Natural killer cell (primary cell): ENCODE results near the gene TCEANC2. TPM values are rescaled to one million over a fixed set of nuclear protein-coding genes. Genes with fewer than 3 reads are reported as not detected.

ENCODE experiments used
- ATAC-seq, 3 donors: fragments of 150-1000 bp in 2 of 3; fragments of 200-7000 bp in 1 of 3; cut with Tn5 transposase; 1 replicate in 1 of 3; 2 replicates in 2 of 3; pipeline ENCODE4 v1.10.0; 2021; ENCODE audit warnings: mild to moderate bottlenecking in 2 of 3, moderate library complexity in 2 of 3
- DNase-seq, 2 donors: peaks; one replicate each; pipeline versions ENCODE4 v3.0.0 to v3.0.0-alpha.2; 2013 to 2021; ENCODE audit warnings: mixed read lengths in 1 of 2
- H3K27ac ChIP-seq: one replicate; pipeline ENCODE4 v1.5.1; 2013; ENCODE audit warnings: mild to moderate bottlenecking, low read length
- H3K27me3 ChIP-seq: one replicate; pipeline ENCODE4 v1.6.1; 2013; ENCODE audit warnings: low read length; ENCODE audit not compliant: control insufficient read depth, insufficient read depth
- H3K36me3 ChIP-seq: one replicate; pipeline ENCODE4 v1.6.1; 2013; ENCODE audit warnings: low read length; ENCODE audit not compliant: control insufficient read depth, insufficient read depth
- H3K4me1 ChIP-seq: one replicate; pipeline ENCODE4 v1.6.1; 2013; ENCODE audit warnings: low read length; ENCODE audit not compliant: control insufficient read depth, insufficient read depth
- H3K4me3 ChIP-seq: one replicate; pipeline ENCODE4 v1.5.1; 2013; ENCODE audit warnings: low read length
- H3K9me3 ChIP-seq: one replicate; pipeline ENCODE4 v1.6.1; 2013; ENCODE audit warnings: low read length; ENCODE audit not compliant: control insufficient read depth, insufficient read depth
- H3K27ac Mint-ChIP-seq, 2 donors: one replicate each; pipeline ENCODE4 v1.8.0; 2022; ENCODE audit warnings: mild to moderate bottlenecking in 2 of 2, mixed read lengths in 2 of 2, moderate library complexity in 1 of 2
- H3K27me3 Mint-ChIP-seq, 2 donors: one replicate each; pipeline ENCODE4 v1.8.0; 2022; ENCODE audit warnings: low read depth in 2 of 2, mixed read lengths in 2 of 2
- H3K36me3 Mint-ChIP-seq: one replicate; pipeline ENCODE4 v1.8.0; 2022; ENCODE audit warnings: mixed read lengths
- H3K4me1 Mint-ChIP-seq, 2 donors: one replicate each; pipeline ENCODE4 v1.8.0; 2022; ENCODE audit warnings: mixed read lengths in 2 of 2
- H3K4me3 Mint-ChIP-seq: one replicate; pipeline ENCODE4 v1.8.0; 2022; ENCODE audit warnings: mild to moderate bottlenecking, moderate library complexity, mixed read lengths
- H3K9me3 Mint-ChIP-seq, 2 donors: one replicate each; pipeline ENCODE4 v1.8.0; 2022; ENCODE audit warnings: mixed read lengths in 2 of 2
- WGBS: methylation state at CpG from one replicate; pipeline ENCODE4 v1.1.7; 2013; ENCODE audit warnings: missing lambda C conversion rate; ENCODE audit not compliant: insufficient coverage; 5-methylcytosine and 5-hydroxymethylcytosine counted together
- intact Hi-C: fragments of 100-400 bp; cut with micrococcal nuclease; formaldehyde crosslinking; loops from one replicate; pipeline ENCODE4 v1.14.2; 2022
- total RNA-seq, 4 donors: library from RNA; stranded (reverse); fragments of 120-200 nt in 1 of 4; gene quantifications; one replicate each; pipeline versions ENCODE4 v1.2.3 to v1.2.4, GENCODE V29; 2013 to 2022
- TF ChIP-seq, protein P1 (sequence below): fragments of 200-600 bp; IDR thresholded peaks from one replicate; pipeline ENCODE4 v1.8.0; 2022; ENCODE audit warnings: antibody characterized with exemption

TCEANC2 gene
- total RNA-seq, 3 donors from 2014 or later (not counting 1 experiment from before 2014, with no cell fraction given) = 5.1 to 9.5 (median 7.3) TPM

DNA sequence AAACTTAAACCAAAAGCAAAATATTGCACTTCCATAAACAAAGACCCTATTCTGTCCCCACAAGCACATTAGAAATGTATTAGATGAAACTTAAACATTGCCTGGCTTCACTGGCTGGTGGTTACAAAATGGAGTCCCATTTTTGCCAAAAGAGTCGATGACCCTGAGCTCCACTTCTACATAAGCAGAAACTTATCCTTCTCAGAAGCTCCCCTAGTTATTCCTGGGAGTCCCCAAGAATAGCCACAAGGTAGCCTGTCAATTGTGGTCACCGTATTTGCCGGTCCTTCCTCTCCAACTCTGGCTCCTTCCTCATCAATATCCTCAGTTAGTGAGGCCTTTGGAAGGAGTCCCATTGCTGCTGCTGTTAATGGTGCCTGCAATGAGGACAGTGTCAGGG lies 62.1 kb downstream of the TCEANC2 start:
- ATAC-seq (no peak), DNase-seq (no peak)
- no peaks in the 10 kb centered on the region for H3K9me3 Mint-ChIP-seq
- no peaks in the 10 kb centered on the region for H3K9me3 ChIP-seq
- no peaks in the 10 kb centered on the region for H3K27me3 ChIP-seq
- H3K36me3 Mint-ChIP-seq = no peaks in the 10 kb centered on the region
- WGBS = 88% methylated on average over 3 of the region's 3 CpGs
- peaks cover 0 to 5% of the 10 kb centered on the region in 2 donors for H3K4me1 Mint-ChIP-seq
- TF ChIP-seq, protein P1, sequence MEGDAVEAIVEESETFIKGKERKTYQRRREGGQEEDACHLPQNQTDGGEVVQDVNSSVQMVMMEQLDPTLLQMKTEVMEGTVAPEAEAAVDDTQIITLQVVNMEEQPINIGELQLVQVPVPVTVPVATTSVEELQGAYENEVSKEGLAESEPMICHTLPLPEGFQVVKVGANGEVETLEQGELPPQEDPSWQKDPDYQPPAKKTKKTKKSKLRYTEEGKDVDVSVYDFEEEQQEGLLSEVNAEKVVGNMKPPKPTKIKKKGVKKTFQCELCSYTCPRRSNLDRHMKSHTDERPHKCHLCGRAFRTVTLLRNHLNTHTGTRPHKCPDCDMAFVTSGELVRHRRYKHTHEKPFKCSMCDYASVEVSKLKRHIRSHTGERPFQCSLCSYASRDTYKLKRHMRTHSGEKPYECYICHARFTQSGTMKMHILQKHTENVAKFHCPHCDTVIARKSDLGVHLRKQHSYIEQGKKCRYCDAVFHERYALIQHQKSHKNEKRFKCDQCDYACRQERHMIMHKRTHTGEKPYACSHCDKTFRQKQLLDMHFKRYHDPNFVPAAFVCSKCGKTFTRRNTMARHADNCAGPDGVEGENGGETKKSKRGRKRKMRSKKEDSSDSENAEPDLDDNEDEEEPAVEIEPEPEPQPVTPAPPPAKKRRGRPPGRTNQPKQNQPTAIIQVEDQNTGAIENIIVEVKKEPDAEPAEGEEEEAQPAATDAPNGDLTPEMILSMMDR = no peak
- no peak overlapping the region for H3K4me3 ChIP-seq
- no peaks in the 10 kb centered on the region for H3K4me1 ChIP-seq
- H3K36me3 ChIP-seq = no peaks in the 10 kb centered on the region
- no peak overlapping the region for H3K4me3 Mint-ChIP-seq
- no peak overlapping the region for H3K27ac Mint-ChIP-seq
- intact Hi-C loops = no loop called here
- H3K27me3 Mint-ChIP-seq = no peaks in the 10 kb centered on the region
- no peak overlapping the region for H3K27ac ChIP-seq

DNA sequence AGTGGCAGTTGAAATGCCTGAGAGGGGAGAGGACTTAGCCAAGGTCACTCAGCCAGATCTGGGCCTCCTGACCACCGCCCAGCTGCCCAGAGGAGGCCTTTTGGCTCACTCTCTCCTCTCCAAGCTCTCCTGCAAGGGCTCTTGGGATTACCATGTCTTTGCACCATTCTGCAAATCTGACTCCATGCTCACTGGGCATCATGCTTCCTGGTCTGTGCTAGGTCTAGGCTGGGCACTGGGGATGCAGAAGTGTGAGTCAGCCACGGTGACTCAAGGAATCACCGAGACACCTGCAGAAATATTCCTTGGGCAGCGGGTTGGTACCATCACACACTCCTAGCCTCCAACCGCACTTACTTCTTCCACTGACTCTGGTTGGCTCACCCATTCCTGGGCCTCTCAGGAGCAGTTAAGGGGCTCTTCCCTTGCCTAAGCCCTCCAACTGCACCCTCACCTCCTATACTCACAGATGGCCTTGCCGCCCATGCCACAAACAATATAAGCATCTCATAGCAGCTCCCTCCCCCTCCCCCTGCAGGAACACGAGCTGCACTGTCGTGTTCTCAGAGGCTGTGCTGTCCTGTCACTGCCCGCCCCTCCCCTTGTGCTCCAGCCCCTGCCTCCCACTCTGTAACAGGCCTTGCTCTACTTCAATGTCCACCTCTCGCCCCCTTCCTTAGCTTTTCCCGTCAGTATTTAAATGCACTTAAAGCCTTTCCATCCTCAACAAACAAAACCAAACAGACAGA lies 64.6 kb downstream of the TCEANC2 start:
- H3K36me3 Mint-ChIP-seq = no peaks in the 10 kb centered on the region
- WGBS = 88% methylated on average over 11 of the region's 11 CpGs
- Histone ChIP-seq H3K27ac (no peak overlapping the region), H3K9me3 (no peaks in the 10 kb centered on the region), H3K4me3 (no peak overlapping the region), H3K4me1 (peaks cover 9% of the 10 kb centered on the region), H3K27me3 (no peaks in the 10 kb centered on the region), H3K36me3 (no peaks in the 10 kb centered on the region)
- TF ChIP-seq, protein P1 = no peak
- peaks cover 7 to 11% of the 10 kb centered on the region in 2 donors for H3K4me1 Mint-ChIP-seq
- no peak overlapping the region for H3K4me3 Mint-ChIP-seq
- no peak for DNase-seq
- H3K27ac Mint-ChIP-seq = no peak overlapping the region
- no peaks in the 10 kb centered on the region for H3K9me3 Mint-ChIP-seq
- peaks cover 0 to 4% of the 10 kb centered on the region in 2 donors for H3K27me3 Mint-ChIP-seq
- intact Hi-C loops = no loop called here
- no peak for ATAC-seq

DNA sequence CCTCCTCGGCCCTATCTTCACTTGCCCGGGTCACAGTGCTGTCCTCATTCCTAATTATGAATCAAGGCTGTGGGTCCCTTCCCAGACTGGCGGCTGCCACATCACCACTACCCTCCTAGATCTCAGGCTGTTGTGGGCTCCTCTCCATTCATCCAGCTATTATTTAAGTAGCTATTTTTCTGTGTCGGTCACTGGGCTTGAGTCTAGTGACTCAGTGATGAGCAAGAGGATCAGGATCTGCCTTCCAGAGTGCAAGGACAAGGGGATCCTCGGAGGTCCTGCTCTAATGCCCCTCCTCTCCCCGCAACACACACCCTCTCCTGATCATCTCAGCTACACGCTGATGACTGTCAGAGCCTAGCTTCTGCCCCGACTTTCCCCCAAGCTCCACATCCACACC lies 65.3 kb downstream of the TCEANC2 start:
- H3K4me1 ChIP-seq = peaks cover 9% of the 10 kb centered on the region
- peaks cover 0 to 4% of the 10 kb centered on the region in 2 donors for H3K27me3 Mint-ChIP-seq
- TF ChIP-seq, protein P1 = no peak
- H3K4me1 Mint-ChIP-seq = peaks cover 7 to 11% of the 10 kb centered on the region in 2 donors
- DNase-seq (no peak), ATAC-seq (no peak)
- H3K27ac Mint-ChIP-seq = no peak overlapping the region
- H3K36me3 ChIP-seq = no peaks in the 10 kb centered on the region
- H3K36me3 Mint-ChIP-seq = no peaks in the 10 kb centered on the region
- H3K9me3 Mint-ChIP-seq = no peaks in the 10 kb centered on the region
- no peak overlapping the region for H3K4me3 Mint-ChIP-seq
- no peak overlapping the region for H3K27ac ChIP-seq
- intact Hi-C loops = no loop called here
- H3K4me3 ChIP-seq = no peak overlapping the region
- H3K9me3 ChIP-seq = no peaks in the 10 kb centered on the region
- no peaks in the 10 kb centered on the region for H3K27me3 ChIP-seq
- 93% methylated on average over 8 of the region's 8 CpGs for WGBS
